Central memory CD4-positive, alpha-beta T cell (primary cell): ENCODE data around the gene CHAF1A.

ENCODE experiments used
- DNase-seq: peaks from one replicate; pipeline ENCODE4 v3.0.0; 2022

Gene CHAF1A

GRCh38 chr19:4406626-4407025 is 4.2 kb downstream of the CHAF1A start:
- no peak for DNase-seq

- no peak for DNase-seq
Observed at GRCh38 chr19:4409123-4409933, 6.9 kb downstream of the CHAF1A start.

- DNase-seq, result no peak
Observed at GRCh38 chr19:4413588-4413987, 11.1 kb downstream of the CHAF1A start.

- no peak for DNase-seq
Observed at GRCh38 chr19:4414144-4414799, 11.8 kb downstream of the CHAF1A start.

GRCh38 chr19:4414800-4415321 is 12.4 kb downstream of the CHAF1A start:
- no peak for DNase-seq

- no peak for DNase-seq
Observed at GRCh38 chr19:4415352-4415751, 12.9 kb downstream of the CHAF1A start.

- DNase-seq, result no peak
Observed at GRCh38 chr19:4416268-4416667, 13.8 kb downstream of the CHAF1A start.

GRCh38 chr19:4423416-4424126 is 21.1 kb downstream of the CHAF1A start:
- no peak for DNase-seq

GRCh38 chr19:4425537-4425936 is 23.1 kb downstream of the CHAF1A start:
- DNase-seq, result no peak

- DNase-seq, result no peak
Observed at GRCh38 chr19:4428326-4428975, 26.0 kb downstream of the CHAF1A start.

GRCh38 chr19:4429256-4429655 is 26.8 kb downstream of the CHAF1A start:
- DNase-seq, result no peak

- DNase-seq, result no peak
Observed at GRCh38 chr19:4429771-4430171, 27.3 kb downstream of the CHAF1A start.

- DNase-seq, result no peak
Observed at GRCh38 chr19:4430760-4431159, 28.3 kb downstream of the CHAF1A start.

GRCh38 chr19:4431296-4431695 is 28.9 kb downstream of the CHAF1A start:
- DNase-seq, result no peak

GRCh38 chr19:4431808-4432674 is 29.6 kb downstream of the CHAF1A start:
- no peak for DNase-seq

GRCh38 chr19:4432918-4433506 is 30.6 kb downstream of the CHAF1A start:
- DNase-seq, result no peak

GRCh38 chr19:4434391-4434790 is 32.0 kb downstream of the CHAF1A start:
- no peak for DNase-seq

- no peak for DNase-seq
Observed at GRCh38 chr19:4436231-4436630, 33.8 kb downstream of the CHAF1A start.

- DNase-seq, result no peak
Observed at GRCh38 chr19:4437103-4437502, 34.7 kb downstream of the CHAF1A start.

- no peak for DNase-seq
Observed at GRCh38 chr19:4439243-4439642, 36.8 kb downstream of the CHAF1A start.

GRCh38 chr19:4441994-4442818 is 39.8 kb downstream of the CHAF1A start:
- no peak for DNase-seq
